IPS-18c (cell line): ENCODE data around the gene ABCB9.

Experiments used
- H3K4me3 ChIP-seq: 2 replicates; pipeline ENCODE4 v1.7.0; 2013; ENCODE audit warnings: low read depth, mild to moderate bottlenecking, low read length, moderate library complexity; ENCODE audit not compliant: insufficient read depth
- H3K9me3 ChIP-seq: one replicate; pipeline ENCODE4 v1.6.1; 2013; ENCODE audit warnings: mild to moderate bottlenecking, low read length, moderate library complexity; ENCODE audit not compliant: control insufficient read depth, insufficient read depth

ABCB9 gene

GRCh38 chr12:122996621-122997342 is 30.5 kb upstream of the ABCB9 start:
- H3K4me3 ChIP-seq = no peak overlapping the region
- no peaks in the 10 kb centered on the region for H3K9me3 ChIP-seq

GRCh38 chr12:122996188-122996601 is 29.9 kb upstream of the ABCB9 start:
- Histone ChIP-seq H3K9me3 (no peaks in the 10 kb centered on the region), H3K4me3 (no peak overlapping the region)

- H3K9me3 ChIP-seq = no peaks in the 10 kb centered on the region
- no peak overlapping the region for H3K4me3 ChIP-seq
Measured at GRCh38 chr12:122995503-122996187, 29.4 kb upstream of the ABCB9 start.

GRCh38 chr12:122994781-122995502 is 28.7 kb upstream of the ABCB9 start:
- Histone ChIP-seq H3K4me3 (no peak overlapping the region), H3K9me3 (no peaks in the 10 kb centered on the region)

- Histone ChIP-seq H3K9me3 (no peaks in the 10 kb centered on the region), H3K4me3 (no peak overlapping the region)
Measured at GRCh38 chr12:122994140-122994675, 27.9 kb upstream of the ABCB9 start.

- Histone ChIP-seq H3K9me3 (no peaks in the 10 kb centered on the region), H3K4me3 (no peak overlapping the region)
Measured at GRCh38 chr12:122992386-122992785, 26.1 kb upstream of the ABCB9 start.

- no peak overlapping the region for H3K4me3 ChIP-seq
- no peaks in the 10 kb centered on the region for H3K9me3 ChIP-seq
Measured at GRCh38 chr12:122991623-122992275, 25.5 kb upstream of the ABCB9 start.

- Histone ChIP-seq H3K9me3 (no peaks in the 10 kb centered on the region), H3K4me3 (no peak overlapping the region)
Measured at GRCh38 chr12:122990961-122991622, 24.8 kb upstream of the ABCB9 start.

GRCh38 chr12:122990561-122990960 is 24.3 kb upstream of the ABCB9 start:
- no peak overlapping the region for H3K4me3 ChIP-seq

GRCh38 chr12:122989874-122990419 is 23.7 kb upstream of the ABCB9 start:
- Histone ChIP-seq H3K9me3 (no peaks in the 10 kb centered on the region), H3K4me3 (no peak overlapping the region)

More at GRCh38 chr12:122990561-122990960, 24.3 kb upstream of the ABCB9 start:
- H3K9me3 ChIP-seq = no peaks in the 10 kb centered on the region

- H3K9me3 ChIP-seq = no peaks in the 10 kb centered on the region
Measured at GRCh38 chr12:122989225-122989839, 23.1 kb upstream of the ABCB9 start.

GRCh38 chr12:122988612-122989212 is 22.4 kb upstream of the ABCB9 start:
- no peak overlapping the region for H3K4me3 ChIP-seq

More at GRCh38 chr12:122989225-122989839, 23.1 kb upstream of the ABCB9 start:
- H3K4me3 ChIP-seq = no peak overlapping the region

GRCh38 chr12:122988036-122988435 is 21.8 kb upstream of the ABCB9 start:
- Histone ChIP-seq H3K9me3 (no peaks in the 10 kb centered on the region), H3K4me3 (no peak overlapping the region)

More at GRCh38 chr12:122988612-122989212, 22.4 kb upstream of the ABCB9 start:
- no peaks in the 10 kb centered on the region for H3K9me3 ChIP-seq

- no peaks in the 10 kb centered on the region for H3K9me3 ChIP-seq
- no peak overlapping the region for H3K4me3 ChIP-seq
Measured at GRCh38 chr12:122987086-122987951, 21.1 kb upstream of the ABCB9 start.

- H3K4me3 ChIP-seq = no peak overlapping the region
- H3K9me3 ChIP-seq = no peaks in the 10 kb centered on the region
Measured at GRCh38 chr12:122986258-122986871, 20.1 kb upstream of the ABCB9 start.
